Epidermal melanocyte (primary cell): Measurements from ENCODE around the gene CACNA2D3.

Experiments used
- DNase-seq: peaks from one replicate; pipeline ENCODE4 v3.0.0; 2011; ENCODE audit warnings: low spot score; ENCODE audit not compliant: insufficient read length

Gene CACNA2D3

DNA sequence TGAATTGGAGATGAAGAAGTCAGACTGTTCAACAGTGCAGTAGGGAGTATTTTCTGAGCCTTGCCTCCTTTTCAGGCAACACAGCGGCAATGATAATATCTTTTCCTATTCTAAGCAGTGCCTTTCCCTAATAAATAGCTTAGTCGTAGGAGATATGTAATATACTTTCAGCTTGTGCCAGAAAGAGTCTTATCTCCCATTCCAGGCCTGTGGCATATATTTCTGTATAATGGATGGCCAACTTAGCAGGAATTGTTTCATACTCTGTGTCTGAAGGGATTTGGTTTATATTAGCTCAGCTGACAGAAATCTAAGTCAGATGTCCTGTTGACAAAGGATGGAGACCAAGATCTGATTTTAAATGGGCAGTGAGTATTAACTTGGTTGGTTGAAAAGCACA, 397.1 kb downstream of the CACNA2D3 start:
- DNase-seq: no peak

DNA sequence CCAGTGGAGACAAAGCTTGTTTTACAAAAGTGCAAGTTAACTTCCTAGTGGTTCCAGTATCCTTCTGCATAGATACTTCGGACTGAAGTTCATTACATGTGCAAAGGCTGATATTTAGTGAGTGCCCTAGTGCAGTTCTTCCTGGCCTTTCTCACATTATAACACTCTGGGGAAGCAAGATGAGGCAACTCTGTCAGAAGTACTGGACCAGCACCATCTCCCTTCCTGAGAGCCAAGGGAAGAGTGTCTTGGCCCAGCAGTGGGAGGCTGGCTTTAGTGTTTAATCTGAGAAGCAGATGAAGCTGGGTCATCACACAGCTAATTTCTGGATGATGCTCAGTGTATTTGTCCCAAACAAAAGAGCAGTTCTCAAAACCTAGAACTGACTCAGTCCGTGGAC, 397.7 kb downstream of the CACNA2D3 start:
- no peak for DNase-seq

DNA sequence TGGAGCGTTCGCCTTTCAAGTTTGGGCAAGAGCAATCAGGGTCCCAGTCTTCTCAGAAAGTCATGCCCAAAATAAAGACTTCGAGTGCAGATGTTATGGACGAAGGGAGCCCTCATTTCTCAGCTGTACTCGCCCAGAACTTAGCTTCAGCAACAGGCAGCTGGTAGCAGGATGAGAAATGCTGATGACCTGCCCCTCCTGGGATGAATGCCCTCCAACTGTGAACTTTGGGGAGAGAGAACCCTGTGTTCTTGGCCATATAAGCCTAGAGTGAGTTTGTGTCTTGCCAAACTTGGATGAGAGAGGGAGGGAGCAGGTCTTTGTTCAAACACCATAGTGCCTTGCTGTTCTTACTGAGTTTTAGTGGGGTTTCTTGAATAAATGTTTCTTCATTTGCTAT, 405.2 kb downstream of the CACNA2D3 start:
- DNase-seq: no peak

GRCh38 chr3:54527953-54528352, 405.6 kb downstream of the CACNA2D3 start:
- no peak for DNase-seq

GRCh38 chr3:54528668-54529067, 406.3 kb downstream of the CACNA2D3 start:
- DNase-seq: no peak

- no peak for DNase-seq
Measured at GRCh38 chr3:54530091-54530490, 407.7 kb downstream of the CACNA2D3 start.

- DNase-seq: no peak
Measured at GRCh38 chr3:54530944-54531343, 408.6 kb downstream of the CACNA2D3 start.

DNA sequence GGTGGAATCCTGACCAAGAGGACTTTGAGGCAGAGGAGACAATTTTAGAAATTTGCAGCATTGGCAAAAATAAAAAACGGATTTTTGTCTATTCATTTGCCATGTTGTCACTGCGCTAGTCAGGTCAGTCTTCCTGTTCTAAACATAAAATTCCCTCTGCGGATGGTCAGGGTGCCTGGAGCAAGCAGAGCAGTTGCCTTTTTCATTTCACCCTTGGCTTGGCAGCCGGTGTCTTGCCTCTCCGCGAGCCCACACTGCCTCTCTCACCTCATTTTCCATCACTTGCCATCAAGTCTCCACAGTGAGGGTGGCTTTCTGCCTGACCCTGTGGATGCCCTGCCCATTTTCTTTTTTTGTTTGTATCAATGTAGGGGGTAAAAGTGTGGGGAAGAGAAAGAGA, 409.4 kb downstream of the CACNA2D3 start:
- DNase-seq: no peak

- no peak for DNase-seq
Measured at GRCh38 chr3:54533856-54534255, 411.5 kb downstream of the CACNA2D3 start.

DNA sequence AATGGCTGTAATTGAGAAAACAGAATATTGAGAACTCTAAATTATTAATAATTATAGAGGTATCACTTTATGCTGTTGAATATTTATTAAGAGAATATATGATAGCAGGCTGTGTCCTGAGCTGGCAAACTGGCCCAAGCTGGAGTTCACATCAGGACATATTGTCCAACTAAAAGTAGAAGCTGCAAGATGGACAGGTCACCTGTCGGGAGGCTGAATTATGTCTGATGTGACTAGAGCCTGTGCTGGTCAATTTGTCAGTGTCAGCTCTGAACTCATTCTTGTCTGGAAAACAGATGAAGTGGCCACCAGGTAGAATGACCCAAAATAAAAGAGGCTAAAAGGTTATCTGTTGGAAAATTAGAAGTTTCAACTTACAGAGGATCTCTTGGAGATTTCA, 413.3 kb downstream of the CACNA2D3 start:
- DNase-seq: no peak

- no peak for DNase-seq
Measured at GRCh38 chr3:54536450-54536849, 414.1 kb downstream of the CACNA2D3 start.

- DNase-seq: no peak
Measured at GRCh38 chr3:54537506-54537905, 415.2 kb downstream of the CACNA2D3 start.

DNA sequence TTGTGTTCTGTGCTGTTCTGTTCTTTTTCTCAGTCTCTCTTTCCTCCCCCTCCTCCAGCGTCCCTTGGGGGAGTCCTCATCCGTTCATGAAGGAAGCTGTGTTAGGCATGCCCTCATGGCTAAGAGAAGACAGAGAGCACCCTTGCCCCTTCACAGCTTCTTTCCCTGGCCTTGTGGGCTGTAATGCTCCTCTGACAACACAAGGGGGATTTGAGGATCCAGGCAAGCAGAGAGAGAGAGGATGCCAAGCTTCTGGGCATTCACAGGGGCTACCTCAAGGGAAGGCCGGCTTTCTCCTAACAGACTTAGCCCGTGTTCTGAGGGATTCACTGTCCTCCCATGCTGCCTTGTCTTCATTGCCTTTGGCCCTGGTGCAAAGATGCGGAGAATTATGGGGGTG, 416.0 kb downstream of the CACNA2D3 start:
- no peak for DNase-seq

DNA sequence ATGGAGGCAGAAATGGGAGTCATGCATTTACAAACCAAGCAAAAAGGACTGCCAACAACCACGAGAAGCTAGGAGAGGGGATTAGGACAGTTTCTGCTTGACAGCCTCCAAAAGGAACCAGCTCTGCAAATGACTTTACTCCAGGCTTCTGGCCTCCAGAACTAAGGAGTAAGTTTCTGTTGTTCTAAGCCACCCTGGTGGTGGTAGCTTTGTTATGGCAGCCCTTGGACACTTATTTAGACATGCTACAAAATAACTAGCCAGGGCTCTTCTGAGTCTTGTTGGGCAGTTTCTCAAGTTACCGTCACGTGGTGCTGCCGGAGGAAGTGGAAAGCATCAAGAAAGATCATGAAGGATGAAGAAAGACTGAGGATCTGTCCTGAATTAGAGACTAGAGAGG, 419.0 kb downstream of the CACNA2D3 start:
- no peak for DNase-seq

DNA sequence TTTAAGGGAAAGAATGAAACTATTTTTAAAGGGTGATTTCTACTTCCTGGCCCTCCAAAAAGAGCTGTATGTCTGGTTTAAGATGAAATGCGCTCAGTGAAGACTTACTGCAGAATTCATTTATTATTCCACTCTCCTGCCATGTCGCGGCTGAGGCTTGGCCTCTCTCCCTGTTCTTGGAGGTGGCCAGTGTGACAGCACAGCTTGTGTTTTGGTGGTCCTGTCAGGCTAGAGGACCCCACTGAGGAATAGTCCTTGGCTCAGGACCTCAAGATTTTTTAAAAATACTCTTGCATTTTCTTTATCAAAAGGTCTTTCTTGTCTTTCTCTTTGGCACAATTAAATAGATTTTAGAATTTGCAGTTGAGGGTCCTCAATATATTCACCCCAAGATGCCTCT, 421.1 kb downstream of the CACNA2D3 start:
- DNase-seq: no peak

DNA sequence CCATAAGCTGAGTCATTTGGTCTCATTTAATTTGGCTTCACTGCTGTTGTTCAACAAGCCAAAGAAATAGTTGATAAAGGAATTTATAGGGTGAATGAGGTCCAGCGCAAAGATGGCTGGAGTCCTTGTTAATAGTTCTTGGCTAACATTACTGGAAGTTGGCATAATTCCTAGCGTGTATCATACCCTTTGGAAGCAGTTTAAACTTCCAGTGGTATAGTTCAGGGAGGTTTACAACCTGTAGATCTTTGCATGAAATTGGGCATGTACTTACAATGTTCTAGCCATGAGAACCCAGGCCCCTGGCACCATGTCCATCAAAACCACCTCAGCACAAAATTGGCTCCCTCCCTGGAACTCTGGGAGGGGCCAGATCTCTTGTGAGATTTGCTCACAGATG, 424.7 kb downstream of the CACNA2D3 start:
- no peak for DNase-seq

DNA sequence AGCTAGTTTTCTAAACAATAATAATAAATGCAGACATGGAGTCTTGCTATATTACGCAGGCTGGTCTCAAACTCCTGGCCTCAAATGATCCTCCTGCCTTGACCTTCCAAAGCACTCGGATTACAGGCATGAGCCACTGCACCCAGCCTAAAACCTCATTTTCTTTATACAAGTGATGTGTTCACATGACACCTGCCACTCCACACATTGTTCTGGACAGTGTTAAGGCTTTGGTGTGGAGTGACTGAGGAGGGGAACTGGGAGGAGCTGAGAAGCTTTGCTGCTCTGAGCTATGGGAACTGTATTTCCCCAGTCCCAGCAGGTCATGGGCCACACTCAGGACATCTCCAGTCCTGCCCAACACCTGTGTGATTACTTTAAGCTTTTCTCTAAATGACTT, 425.5 kb downstream of the CACNA2D3 start:
- DNase-seq: no peak

GRCh38 chr3:54549607-54550220, 427.4 kb downstream of the CACNA2D3 start:
- no peak for DNase-seq

GRCh38 chr3:54550221-54550977, 428.0 kb downstream of the CACNA2D3 start:
- DNase-seq: no peak

GRCh38 chr3:54556630-54557029, 434.3 kb downstream of the CACNA2D3 start:
- no peak for DNase-seq

DNA sequence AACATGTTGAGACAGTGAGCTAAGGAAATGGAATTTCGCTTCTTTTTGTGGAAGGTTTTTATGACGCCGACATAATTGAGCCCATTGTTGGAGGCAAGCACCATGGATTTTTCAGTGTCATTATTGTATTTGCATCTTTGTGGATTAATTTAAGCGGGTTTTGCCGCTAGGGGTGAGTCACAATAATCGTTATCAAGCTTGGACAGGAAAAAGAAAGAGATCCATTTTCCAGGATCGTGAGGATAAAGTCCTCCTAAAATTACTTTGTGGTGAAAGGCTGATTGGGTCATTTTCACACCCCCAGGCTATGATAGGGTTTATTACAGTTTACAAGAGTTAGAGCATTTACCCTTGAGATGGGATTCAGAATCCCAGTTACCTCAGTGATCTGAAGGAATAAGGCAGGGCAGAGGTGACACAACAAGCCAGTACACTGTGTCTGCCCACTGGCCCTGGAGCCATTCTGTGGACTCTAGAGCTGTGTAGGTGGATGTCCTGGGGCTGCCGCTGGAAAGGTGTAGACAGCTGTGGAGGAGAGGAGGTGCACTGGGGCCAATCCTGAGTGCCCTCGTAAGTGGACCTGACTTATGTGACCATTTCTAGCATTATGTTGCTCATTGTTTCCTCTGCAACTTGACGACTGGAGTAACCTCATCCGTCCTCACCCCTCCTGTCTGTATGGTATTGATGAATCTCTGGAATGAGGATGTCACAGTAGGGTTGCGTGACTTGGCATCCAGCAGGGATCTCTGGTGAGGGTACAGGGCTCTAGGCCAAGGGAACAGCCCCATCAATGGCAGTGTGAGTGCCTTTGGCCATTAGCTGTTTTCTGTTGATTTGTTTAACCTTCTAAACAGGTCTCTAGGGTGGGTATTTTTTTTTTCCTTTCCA, 435.4 kb downstream of the CACNA2D3 start:
- peak; percentile 27 for DNase-seq

- no peak for DNase-seq
Measured at GRCh38 chr3:54563501-54564200, 441.3 kb downstream of the CACNA2D3 start.
